Measurements from ENCODE around the gene NR0B2.
A peak's percentile ranks its signal among the peaks of the same experiment; 100 is the strongest.
"Not testable (repeated sequence)": the region's sequence is repeated elsewhere in the genome, so short reads cannot be mapped to it uniquely, and the experiment has no call there.

Gene NR0B2, protein sequence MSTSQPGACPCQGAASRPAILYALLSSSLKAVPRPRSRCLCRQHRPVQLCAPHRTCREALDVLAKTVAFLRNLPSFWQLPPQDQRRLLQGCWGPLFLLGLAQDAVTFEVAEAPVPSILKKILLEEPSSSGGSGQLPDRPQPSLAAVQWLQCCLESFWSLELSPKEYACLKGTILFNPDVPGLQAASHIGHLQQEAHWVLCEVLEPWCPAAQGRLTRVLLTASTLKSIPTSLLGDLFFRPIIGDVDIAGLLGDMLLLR

DNA sequence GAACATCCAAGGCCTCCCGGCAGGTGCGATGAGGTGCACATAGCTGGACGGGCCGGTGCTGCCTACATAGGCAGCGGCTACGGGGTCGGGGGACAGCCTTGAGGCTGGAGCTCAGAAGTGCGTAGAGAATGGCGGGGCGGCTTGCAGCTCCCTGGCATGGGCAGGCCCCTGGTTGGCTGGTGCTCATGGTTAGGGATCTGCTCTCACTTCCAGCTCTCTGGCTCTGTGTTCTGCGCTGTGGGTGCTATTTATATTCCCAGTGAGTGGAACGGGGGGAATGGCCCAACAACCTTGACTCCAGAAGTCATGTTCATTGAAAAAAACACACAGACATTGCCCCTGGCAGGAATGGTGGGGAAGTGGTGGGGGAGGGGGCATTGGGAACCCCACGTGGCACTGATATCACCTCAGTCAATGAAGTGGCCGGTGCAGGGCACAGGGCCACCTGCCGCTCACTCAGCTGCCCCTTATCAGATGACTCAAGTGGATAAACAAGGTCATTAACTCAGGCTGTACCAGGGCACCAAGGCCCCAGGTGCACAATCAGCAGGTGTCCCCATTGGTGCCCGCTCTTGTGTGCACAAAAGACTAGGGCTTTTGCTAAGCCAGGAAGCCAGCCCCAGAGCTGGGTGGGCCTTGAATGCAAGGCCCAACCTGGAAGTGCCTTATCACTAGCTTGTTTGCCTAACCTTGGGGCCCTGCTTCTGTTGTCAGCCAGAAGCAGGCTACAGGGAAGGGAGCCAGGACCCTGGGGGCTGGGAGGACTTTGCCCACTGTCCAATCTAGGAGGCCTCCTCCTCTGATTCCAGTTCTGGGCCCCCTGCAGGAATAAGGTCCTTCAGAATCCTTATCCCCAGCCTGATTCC lies at the start of gene NR0B2:
Gene NR0B2, minus strand, starts transcription at position 222 of the 866 bp plus-strand sequence. Its CDS starts 35 bp downstream, at position 187.
- DNase-seq: no peak

DNA sequence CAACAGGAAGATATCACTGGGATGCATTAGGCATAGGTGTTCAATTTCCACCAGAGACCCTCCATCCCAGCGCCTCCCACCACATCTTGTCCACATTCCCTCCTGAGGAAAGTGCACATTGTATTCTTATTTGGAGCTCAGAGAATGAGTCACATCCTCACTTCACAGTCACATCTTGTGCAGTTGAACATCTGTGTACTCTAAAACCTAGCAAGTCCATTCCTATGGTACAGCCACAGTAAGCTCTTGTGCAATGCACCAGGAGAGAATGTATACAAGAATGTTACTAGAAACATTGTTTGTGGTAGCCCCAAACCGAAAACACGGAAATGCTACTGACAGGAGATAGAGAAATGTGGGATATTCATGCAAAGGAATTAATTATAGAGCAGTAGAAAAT lies 48.1 kb upstream of the NR0B2 start:
- DNase-seq: no peak

DNA sequence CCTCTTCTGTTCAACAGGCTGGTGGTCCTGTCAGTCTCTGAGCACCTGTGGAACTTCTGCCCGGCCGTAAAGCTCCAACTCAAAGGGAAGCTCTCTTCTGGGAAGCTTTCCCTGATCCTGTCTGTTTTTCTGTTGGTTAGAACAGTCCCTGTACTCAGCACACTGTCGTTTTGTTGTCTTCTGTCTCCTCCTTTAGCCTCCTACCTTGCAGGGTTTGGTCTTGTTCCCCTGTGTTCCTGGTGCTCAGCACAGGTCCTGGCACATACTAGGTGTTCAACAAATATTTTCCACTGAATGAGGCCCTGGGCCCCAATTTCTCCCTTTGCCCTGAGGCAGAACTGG lies 46.8 kb upstream of the NR0B2 start:
- DNase-seq: no peak

DNA sequence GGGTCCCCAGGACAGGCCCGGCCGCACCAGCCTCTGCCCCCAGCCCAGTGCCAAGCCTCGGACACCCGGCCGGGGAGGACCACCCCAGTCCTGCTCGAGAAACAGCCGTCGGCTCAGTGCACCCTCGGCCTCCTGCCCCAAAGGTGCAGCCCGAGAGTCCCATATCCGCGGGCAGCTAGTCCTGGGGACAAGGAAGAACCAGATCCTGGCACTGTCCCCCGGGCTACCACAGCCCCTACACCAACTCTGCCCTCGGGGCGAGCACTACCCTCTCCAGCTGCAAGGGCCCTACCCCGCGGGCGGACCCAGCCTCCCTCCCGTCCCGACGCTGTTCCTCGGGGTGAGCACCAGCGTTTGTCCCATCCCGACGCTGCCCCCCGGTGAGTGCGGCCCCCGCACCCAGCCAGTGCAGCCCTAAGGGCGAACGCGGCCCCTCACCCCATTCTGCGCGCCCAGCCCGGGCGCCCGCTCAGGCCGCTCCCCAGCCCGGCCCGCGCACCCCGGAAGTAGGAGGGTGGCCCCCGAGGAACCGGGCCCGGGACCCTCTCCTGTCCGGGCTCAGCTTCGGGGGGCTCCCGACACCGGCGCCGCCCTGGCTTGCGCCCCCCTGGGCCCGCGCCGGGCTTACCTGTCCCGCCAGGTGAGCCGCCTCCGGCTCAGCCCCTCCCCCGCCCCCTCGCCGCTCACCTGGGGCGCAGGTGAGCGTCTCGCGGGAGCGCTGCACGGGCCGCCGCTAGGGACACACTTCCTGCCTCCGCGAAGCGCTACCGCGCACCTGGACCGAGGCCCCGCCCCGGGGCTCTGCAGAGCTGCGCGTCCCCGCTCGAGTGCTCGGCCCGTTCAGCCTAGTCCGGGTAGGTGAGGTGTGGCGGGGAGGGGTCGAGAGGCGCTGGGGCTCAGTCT lies 46.2 kb upstream of the NR0B2 start, which contains the start of gene KDF1:
Gene KDF1, minus strand, starts transcription at position 747 of the 903 bp plus-strand sequence. CDS start 8,088 bp downstream, outside the sequence.
- DNase-seq: peak; percentile 47

DNA sequence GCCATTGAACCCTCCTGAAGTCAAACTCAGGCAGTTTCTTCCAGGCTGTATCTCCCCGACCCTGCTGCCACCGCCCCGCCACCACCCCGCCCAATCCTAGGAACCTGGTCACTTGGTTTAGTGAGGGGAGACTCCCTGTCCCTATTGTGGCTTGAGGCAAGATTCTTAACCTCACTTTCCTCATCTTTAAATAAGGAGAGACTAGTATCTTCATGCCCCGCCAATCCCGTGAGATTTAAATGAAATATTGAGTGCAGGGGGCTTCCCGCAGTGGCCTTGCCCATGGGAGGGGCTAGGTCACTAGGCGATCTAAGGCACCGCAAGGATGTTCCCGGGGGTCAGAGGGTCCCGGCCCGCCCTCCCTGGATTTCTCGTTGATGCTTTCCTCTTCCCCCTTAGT lies 45.5 kb upstream of the NR0B2 start:
- no peak for DNase-seq

DNA sequence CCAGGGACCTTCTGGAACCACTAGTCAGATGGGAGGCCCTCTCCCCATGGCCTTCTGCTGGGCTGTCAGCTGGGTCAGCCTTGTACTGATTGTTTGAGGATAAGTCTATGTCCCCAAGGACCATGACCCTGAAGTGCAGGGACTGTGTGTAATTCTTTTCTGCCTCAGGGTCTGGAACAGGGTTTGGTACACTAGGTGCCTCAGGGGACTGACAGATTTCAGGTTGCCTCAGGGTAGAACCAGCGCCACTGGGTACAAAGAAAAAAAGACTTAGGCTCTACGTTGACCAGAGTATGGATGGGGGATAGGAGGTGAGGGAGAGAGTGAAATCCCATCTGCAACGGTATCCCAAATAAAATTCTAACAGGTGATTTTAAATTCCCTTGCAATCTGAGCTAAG lies 43.5 kb upstream of the NR0B2 start:
- DNase-seq: no peak

DNA sequence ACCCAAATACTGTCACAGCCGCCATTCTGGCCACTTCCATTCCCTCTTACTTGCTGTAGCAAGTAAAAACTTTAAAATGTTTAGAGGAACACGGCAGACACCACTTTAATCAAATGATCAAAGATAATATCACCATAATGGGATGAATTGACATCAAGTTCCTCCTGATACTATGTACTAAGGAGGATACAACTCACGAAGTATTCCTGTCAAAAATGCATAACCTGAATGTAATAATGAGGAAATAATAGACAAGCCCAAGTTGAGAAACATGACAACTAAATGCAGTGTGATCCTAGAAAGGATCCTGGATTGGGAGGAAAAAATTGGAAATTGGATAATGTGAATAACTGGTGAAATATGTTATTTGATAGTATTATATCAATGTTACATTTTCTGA lies 42.5 kb upstream of the NR0B2 start:
- DNase-seq: no peak

DNA sequence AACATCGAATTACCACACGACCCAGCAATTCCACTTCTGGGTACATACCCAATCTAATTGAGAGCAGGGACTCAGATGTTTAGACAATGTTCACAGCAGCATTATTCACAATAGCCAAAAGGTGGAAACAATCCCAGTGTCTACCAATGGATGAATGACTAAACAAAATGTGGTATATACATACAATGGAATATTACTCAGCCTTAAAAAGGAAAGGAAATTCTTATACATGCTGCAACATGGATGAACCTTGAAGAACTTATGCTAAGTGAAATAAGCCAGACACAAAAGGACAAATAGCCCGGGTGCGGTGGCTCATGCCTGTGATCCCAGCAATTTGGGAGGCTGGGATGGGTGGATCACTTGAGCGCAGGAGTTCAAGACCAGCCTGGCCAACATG lies 39.6 kb upstream of the NR0B2 start:
- DNase-seq: no peak

DNA sequence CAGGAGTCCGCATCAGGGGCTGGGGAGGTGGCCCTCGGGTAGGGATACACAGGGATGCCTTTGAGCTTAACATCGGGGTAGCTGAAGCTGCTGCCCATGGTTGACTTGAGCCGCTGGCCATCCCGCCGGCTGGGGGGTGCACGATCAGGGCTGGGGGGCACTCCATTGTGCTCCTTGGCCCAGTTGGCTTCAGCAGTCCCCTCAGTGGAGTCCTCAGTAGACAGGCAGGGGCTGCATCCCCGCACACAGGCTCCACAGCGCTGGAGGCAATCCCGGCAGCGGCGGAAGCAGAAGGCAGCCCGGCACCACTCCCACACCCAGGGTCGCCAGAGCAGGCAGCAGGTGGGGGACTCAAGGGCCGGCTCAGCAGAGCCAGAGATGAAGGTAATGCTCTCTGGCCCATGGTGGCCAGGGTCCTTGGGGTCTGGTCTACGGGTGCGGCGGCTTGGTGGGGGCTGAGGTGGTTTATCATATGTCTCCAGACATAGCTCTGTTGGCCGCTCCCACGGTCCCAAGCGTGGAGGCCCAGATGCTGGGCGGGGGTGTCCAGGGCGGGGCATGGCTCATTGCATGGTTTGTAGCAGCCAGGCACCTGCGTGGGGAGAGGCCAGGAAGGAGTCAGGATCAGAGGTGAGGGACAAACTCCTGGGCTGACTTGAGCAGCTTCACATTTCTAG lies 38.2 kb upstream of the NR0B2 start:
- no peak for DNase-seq

DNA sequence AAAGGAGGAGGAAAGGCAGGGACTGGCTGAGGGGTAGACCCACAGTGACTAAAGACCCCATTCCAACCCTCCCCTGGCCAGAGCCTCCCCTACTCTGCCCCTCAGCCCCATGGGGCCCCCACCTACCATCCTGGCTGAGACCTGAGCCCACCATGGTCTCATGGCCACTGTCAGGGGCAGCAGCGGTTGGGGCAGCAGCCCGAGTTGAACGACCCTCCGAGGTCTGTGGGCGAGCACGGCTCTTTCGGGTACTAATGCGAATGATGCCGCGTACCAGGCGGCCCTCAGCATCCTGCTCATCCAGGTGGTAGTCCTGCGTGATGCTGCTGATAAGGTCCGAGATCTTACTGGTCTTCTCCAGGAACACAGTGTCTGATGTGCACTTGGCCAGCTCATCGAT lies 37.4 kb upstream of the NR0B2 start:
- no peak for DNase-seq

DNA sequence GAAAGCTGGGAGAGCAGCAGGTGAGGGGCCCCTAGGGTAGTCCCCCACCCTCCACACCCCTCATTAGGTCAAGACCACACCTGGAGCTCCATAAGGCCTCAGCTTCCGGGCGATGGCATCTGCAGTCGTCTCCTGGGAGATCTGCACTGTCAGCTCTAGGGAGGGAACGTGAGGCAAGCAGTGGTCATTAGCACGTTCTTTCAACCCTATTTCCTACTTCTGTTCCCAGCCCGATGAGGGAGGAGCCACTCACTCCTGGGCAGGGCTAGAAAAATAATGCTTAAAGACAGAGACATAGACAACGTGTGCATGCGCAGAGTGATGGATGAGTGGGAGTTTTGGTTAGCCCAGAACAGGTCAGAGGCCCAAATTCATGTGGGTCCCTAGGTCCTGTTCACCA lies 36.8 kb upstream of the NR0B2 start:
- DNase-seq: no peak

DNA sequence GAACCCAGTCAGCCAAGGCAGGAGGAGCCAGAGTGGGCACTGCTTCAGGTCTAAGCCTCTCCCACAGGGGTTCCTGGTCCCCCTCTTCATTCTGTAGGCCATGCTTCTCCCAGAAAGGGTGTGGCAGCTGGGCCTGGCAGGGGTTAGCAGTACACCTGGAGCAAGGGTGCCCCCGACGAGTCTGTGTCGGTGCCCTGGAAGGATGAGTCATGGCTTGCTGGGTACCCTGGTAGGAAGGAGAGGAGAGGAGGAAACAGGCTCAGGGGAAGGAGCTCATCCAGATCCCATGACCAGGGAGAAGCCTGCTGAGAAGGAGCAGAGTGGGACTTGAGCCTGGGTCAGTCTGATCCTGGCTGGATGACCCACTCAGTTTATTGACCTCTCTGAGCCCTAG lies 36.1 kb upstream of the NR0B2 start:
- no peak for DNase-seq

DNA sequence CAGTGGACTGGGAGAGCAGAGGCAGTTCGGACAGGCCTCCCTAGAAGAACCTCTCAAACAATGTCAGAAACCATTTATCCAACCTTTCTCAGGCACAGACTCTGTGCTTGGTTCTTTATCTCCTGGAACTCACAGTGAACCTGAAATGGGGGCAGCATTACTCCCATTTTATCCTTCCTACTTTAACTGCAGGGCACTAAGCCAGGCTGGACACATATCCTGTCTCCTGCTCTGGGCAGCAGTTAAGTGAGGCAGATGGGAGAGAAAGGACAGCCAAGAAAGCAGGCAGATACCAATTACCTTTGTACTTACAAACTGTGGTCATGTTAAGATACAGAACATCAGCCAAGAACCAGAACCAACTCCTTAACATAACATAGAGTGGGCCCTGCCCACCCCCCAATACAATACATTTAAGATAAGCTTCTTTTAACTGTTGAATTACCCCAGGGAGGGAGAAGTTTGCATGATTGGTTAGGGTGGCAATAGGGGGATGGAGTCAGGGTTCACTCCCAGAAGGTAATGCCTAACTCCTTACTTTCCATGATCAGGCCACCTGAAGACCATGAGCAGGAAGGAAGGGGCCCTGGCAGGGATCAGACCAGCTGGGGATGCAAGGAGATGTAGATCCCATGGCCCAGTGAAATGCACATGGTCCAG lies 35.6 kb upstream of the NR0B2 start:
- no peak for DNase-seq

DNA sequence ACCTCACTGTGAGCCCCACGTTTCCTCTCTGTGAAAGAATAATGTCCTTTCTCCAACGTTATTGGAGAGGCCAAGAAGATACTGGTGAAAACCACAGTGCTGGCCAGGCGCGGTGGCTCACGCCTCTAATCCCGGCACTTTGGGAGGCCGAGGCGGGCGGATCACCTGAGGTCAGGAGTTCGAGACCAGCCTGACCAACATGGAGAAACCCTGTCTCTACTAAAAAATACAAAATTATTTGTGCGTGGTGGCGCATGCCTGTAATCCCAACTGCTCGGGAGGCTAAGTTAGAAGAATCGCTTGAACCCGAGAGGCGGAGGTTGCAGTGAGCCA lies 34.9 kb upstream of the NR0B2 start:
- not testable (repeated sequence) for DNase-seq

DNA sequence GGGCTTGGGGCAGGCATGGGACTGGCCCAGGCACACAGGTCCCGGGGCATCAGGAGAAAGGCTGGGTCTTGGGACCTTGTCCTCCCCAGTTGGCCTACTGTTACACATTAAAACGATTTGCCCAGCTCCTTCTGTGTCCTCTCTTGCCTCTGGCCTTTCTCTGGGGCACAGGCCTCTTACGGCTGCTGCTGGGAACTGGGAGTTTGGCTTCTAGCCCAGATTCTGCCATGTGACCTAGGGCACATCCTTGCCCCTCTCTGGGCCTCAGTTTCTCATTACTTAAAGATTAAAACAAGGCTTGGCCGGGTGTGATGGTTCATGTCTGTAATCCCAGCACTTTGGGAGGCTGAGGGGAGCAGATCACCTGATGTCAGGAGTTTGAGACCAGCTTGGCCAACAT lies 32.5 kb upstream of the NR0B2 start:
- DNase-seq: no peak

DNA sequence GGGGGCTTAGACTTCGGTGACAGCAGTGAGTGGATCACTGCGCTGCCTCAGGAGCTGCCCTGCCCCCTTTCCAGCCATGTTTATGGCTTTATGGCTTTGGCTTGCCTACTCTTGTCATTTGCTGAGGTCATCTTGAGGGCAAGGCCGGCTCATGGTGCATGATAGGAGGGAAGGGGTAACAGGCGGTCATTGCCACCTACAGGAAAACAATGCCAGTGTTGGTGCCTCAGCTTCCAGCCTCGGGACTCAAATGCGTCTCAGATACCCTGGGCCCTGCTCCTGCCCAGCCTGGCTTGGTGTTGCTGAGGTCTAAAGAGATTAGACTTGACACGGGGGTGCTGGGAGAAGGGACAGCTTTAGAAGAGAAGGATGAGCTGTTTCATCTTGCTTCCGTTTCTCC lies 32.0 kb upstream of the NR0B2 start:
- no peak for DNase-seq

DNA sequence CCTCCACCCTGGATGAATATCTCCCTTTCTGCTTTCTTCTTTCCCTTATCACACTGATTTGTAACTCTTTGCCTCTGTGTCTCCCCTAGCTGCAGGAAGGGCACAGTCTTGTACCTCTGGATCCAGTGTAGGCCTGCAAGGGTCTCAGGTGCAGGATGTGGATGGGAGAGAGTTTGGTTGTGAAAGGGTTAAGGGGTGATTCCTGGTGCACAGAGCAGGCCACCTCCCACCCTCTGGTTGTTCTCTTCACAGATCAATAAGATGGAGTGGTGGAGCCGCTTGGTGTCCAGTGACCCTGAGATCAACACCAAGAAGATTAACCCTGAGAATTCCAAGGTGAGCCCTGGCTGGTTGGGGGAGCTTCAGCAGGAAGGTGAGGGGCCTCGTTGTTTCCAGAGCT lies 31.4 kb upstream of the NR0B2 start:
- DNase-seq: no peak

DNA sequence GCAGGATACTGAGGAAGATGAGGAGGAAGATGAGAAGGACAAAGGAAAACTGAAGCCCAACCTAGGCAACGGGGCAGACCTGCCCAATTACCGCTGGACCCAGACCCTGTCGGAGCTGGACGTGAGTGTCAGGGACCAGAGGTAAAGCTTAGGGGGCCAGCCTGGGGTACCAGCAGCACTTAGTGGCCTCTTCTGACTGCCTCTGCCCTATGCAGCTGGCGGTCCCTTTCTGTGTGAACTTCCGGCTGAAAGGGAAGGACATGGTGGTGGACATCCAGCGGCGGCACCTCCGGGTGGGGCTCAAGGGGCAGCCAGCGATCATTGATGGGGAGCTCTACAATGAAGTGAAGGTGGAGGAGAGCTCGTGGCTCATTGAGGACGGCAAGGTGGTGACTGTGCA lies 28.9 kb upstream of the NR0B2 start:
- no peak for DNase-seq

DNA sequence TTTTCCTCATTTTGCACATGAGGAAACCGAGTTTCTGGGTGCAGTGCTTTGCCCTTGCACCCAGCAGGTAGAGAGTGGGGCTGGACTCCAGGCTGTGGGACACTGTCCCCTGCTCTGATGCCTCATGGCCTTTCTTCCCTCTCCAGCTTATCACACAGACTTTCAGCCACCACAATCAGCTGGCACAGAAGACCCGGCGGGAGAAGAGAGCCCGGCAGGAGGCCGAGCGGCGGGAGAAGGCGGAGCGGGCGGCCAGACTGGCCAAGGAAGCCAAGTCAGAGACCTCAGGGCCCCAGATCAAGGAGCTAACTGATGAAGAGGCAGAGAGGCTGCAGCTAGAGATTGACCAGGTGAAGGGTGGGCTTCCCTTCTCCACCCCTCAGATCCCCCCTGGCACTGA lies 27.5 kb upstream of the NR0B2 start:
- DNase-seq: no peak

DNA sequence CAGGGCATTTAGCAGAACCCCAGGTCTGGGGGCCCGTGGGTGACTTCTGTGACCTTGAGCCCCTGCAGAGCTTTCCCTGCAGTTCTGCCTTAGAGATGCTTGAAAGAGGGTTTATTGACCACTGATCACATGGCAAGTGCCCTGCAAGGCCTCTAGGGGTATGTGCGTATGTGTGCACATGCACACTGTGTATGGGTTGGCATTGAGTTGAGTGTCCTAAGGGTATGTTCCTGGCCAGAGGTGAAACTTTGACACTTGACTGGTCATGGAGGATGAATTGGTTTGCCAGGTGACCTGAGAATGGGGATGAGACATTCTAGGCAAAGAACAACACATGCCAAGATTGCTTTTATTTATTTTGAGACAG lies 24.9 kb upstream of the NR0B2 start:
- DNase-seq: no peak

DNA sequence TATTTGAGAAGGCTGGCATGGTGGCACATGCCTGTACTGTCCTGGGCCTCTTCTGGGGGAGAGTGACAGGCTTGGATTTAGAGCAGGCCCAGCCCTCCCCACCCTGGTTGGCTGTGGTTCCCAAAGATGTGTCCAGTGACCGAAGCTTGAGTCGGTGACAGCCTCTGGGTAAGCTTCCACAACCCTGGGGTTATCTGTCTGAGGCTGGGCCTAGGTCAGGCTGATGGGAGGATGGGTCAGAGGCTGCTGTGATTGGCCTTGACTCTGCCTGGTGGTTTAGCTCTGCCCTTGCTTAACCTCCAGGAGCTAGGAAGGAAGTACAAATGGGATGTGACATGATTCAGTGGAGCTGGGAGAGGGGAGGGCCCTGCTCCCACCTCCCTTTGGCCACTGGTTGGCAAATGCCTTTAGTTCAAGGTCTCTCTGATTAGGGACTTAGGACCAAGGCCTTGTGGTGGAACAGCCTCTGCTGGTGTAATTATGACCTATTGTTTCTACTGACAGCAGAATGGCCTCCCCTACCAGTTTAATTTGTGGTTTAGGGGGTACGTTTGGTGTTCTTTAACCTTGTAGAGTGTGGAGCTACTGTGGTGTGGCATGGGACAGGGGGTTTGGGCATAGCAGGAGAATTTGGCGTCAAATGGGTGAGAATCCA lies 24.4 kb upstream of the NR0B2 start:
- DNase-seq: no peak

DNA sequence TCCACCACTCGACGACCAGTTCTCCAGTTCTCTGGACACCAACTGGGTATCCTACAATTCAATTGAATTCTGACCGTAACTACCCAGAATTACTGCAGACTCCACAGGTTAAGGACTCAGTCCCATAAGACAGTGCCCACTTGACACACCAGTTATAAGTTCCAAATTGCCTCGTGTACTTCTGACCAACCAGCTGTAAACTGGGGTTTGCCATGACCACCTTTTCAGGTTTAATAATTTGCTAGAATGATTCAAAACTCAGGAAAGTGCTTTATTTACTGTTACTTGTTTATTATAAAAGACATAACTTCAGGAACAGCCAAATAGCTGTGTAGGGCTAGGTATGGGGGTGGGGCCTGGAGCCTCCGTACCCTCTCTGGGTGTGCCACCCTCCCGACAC lies 23.0 kb upstream of the NR0B2 start:
- no peak for DNase-seq
